Ishikawa (cell line): Measurements from ENCODE around the gene ZMIZ1.

Source experiments
- EP300 ChIP-seq: IDR thresholded peaks from 2 replicates; pipeline ENCODE4 v1.6.1; 2012; ENCODE audit warnings: borderline replicate concordance
- RAD21 ChIP-seq: IDR thresholded peaks from 2 replicates; pipeline ENCODE4 v1.6.1; 2012; ENCODE audit warnings: low read depth
- REST ChIP-seq: IDR thresholded peaks from 2 replicates; pipeline ENCODE4 v1.6.1; 2012; ENCODE audit warnings: low read depth, mild to moderate bottlenecking

DNA sequence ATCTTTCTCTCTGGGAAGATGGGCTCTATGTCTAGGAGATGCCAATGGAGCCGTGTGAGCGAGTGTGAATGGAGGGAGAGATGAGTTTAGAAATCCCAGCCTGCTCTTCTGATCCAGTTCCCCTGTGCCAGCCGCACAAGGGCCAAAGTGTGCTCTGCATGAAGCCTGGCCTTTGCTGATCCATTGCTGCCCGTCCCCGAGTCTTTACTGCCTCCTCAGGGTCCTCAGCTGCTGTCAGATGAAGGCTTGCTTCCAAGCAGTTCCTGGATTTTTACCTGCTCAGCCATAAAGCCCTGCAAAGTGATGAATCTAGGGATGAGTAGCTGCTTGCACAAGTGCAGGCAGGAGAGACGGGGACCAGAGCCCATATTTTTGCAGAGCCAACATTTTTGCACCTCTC, 115.9 kb downstream of the ZMIZ1 start:
- TF ChIP-seq RAD21 (no peak), EP300 (no peak), REST (no peak)
